Stimulated activated CD8-positive, alpha-beta memory T cell treated with anti-CD3 and anti-CD28 coated beads, Interleukin-7, amount 100 ng/mL, for 1 hour (primary cell): ENCODE results near the gene GALNT16.

ENCODE experiments used
- DNase-seq, 2 donors: peaks; one replicate each; pipeline ENCODE4 v3.0.0-alpha.2; 2020; ENCODE audit warnings: low read depth in 2 of 2

GALNT16 gene

GRCh38 chr14:69405762-69406161, 145.8 kb downstream of the GALNT16 start:
- DNase-seq: no peak
